K562 (cell line): Measurements from ENCODE around the gene C22orf39. TPM values are rescaled to one million over a fixed set of nuclear protein-coding genes. Genes with fewer than 3 reads are reported as not detected.

Source experiments
- BMI1 ChIP-seq: fragments of 150-350 bp; IDR thresholded peaks from 2 replicates; pipeline ENCODE4 v1.6.1; 2014; ENCODE audit warnings: low read length
- HINFP ChIP-seq: fragments of 450-650 bp; conservative IDR thresholded peaks from 2 replicates; pipeline ENCODE4 v1.6.1; 2016; ENCODE audit warnings: missing genetic modification characterization, low read depth, mild to moderate bottlenecking, control low read depth, missing compliant biosample characterization
- IRF2 ChIP-seq: sonication (generic); formaldehyde crosslinking; IDR thresholded peaks from 2 replicates; pipeline ENCODE4 v1.8.1; 2022; ENCODE audit warnings: mild to moderate bottlenecking, missing genetic modification reagents
- MGA ChIP-seq: fragments of 450-650 bp; IDR thresholded peaks from 2 replicates; pipeline ENCODE4 v1.6.1; 2016; ENCODE audit warnings: mild to moderate bottlenecking, moderate library complexity
- NCOA4 ChIP-seq: fragments of 450-650 bp; IDR thresholded peaks from 2 replicates; pipeline ENCODE4 v1.6.1; 2018; ENCODE audit warnings: mild to moderate bottlenecking; ENCODE audit not compliant: partially characterized antibody
- PTTG1 ChIP-seq: fragments of 450-650 bp; IDR thresholded peaks from 2 replicates; pipeline ENCODE4 v1.6.1; 2016; ENCODE audit warnings: low read depth, mild to moderate bottlenecking, missing genetic modification characterization, missing compliant biosample characterization
- SUPT5H ChIP-seq: fragments of 450-650 bp; IDR thresholded peaks from 2 replicates; pipeline ENCODE4 v1.6.1; 2016
- polyA plus RNA-seq, 8 experiments: library from polyadenylated mRNA; depleted of rRNA in 4 of 8; stranded (reverse) in 5 of 8; unstranded in 3 of 8; fragments of >200 nt; fragmentation: Nextera tagmentation in 2 of 8; fragmentation: Illumina TruSeq in 1 of 8; extraction: Ambion mirVana in 2 of 8; extraction: Trizol in 1 of 8; gene quantifications; 2 replicates each; pipeline versions ENCODE4 v1.2.1 to v1.2.3, GENCODE V29; 2011 to 2014; ENCODE audit warnings: inconsistent platforms in 1 of 8, missing spikeins in 1 of 8
- total RNA-seq, 7 experiments: library from RNA; depleted of rRNA in 6 of 7; stranded (reverse); fragments of >200 nt in 6 of 7; fragmentation: Illumina TruSeq in 2 of 7; extraction: Trizol in 2 of 7; gene quantifications; 2 replicates each; pipeline versions ENCODE4 v1.2.1 to v1.2.3, GENCODE V29; 2011 to 2021; ENCODE audit warnings: low replicate concordance in 1 of 7
- TF ChIP-seq, protein P1 (sequence below): fragments of 450-650 bp; formaldehyde crosslinking; IDR thresholded peaks from 2 replicates; pipeline ENCODE4 v1.4.0; 2022; ENCODE audit warnings: mild to moderate bottlenecking, moderate library complexity
- TF ChIP-seq, protein P2 (sequence below): sonication (generic); formaldehyde crosslinking; IDR thresholded peaks from 2 replicates; pipeline ENCODE4 v1.8.1; 2023; ENCODE audit warnings: mild to moderate bottlenecking, missing genetic modification reagents

The C22orf39 gene
- total and polyA plus RNA-seq, 9 of the 15 experiments (the other 6 are each of a cell fraction or from before 2014, with no cell fraction given) = 20.4 to 139 (median 66.8) TPM

- TF ChIP-seq, protein P1, sequence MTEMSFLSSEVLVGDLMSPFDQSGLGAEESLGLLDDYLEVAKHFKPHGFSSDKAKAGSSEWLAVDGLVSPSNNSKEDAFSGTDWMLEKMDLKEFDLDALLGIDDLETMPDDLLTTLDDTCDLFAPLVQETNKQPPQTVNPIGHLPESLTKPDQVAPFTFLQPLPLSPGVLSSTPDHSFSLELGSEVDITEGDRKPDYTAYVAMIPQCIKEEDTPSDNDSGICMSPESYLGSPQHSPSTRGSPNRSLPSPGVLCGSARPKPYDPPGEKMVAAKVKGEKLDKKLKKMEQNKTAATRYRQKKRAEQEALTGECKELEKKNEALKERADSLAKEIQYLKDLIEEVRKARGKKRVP (CRISPR knock-in tag) = no peak
- TF ChIP-seq, protein P2, sequence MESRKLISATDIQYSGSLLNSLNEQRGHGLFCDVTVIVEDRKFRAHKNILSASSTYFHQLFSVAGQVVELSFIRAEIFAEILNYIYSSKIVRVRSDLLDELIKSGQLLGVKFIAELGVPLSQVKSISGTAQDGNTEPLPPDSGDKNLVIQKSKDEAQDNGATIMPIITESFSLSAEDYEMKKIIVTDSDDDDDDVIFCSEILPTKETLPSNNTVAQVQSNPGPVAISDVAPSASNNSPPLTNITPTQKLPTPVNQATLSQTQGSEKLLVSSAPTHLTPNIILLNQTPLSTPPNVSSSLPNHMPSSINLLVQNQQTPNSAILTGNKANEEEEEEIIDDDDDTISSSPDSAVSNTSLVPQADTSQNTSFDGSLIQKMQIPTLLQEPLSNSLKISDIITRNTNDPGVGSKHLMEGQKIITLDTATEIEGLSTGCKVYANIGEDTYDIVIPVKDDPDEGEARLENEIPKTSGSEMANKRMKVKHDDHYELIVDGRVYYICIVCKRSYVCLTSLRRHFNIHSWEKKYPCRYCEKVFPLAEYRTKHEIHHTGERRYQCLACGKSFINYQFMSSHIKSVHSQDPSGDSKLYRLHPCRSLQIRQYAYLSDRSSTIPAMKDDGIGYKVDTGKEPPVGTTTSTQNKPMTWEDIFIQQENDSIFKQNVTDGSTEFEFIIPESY (CRISPR knock-in tag) = no peak
- TF ChIP-seq MGA = no peak
- no peak for TF ChIP-seq SUPT5H
- TF ChIP-seq IRF2 (CRISPR knock-in tag) = no peak
- no peak for TF ChIP-seq PTTG1 (tag)
- TF ChIP-seq HINFP (tag) = no peak
- no peak for TF ChIP-seq NCOA4
- TF ChIP-seq BMI1 = no peak
Measured at GRCh38 chr22:19478045-19478900, 30.8 kb upstream of the C22orf39 start (continued).
